ENCODE measurements around the gene CHRNA4.

The CHRNA4 gene

DNA sequence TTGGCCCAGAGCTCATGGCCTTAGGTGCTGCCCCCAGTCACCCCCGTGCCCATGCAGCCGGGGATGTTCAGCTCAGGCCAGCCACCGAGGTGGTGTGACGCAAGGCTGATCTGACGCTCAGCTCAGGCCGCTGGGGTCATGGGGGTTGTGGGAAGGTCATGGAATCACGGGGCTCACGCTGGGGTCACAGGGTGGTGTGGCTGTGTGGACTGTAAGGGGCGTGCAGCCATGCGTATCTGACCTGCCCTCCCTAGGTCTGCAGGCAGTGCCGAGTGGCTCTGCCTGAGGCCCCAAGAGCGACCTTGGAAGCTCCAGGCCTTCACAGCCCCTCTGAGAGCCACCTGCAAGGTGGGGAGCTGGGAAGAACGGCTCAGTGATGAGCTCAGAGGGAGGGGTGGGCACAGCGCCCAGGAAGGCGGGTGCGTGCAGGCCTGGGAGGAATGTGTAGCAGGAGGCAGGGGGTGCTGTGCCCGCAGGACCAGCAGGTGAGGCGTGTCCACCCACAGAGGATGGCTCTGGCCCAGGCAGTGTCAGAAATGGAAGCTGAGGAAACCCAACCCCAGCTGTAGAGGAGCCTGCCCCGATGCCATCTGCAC is 27.8 kb downstream of the CHRNA4 start:
- Histone ChIP-seq H2BK12ac (ENCODE audit: low read length) (no peak overlapping the region), H3K9ac (ENCODE audit: low read depth, low read length, poor library complexity) (no peak overlapping the region), H3K14ac (ENCODE audit: low read length) (peak overlapping the region; percentile 89), H3K27me3 (ENCODE audit: control insufficient read depth in 3 of 3, insufficient read depth in 3 of 3, low read depth in 1 of 3, low read length in 3 of 3) (peaks cover 0 to 3% (median 0%) of the 10 kb centered on the region in 3 experiments), H3K36me3 (replicated peaks in 1 of 2; ENCODE audit: control insufficient read depth in 2 of 2, insufficient read depth in 2 of 2, low read length in 2 of 2) (peaks cover 0 to 2% of the 10 kb centered on the region in 2 donors), H3K79me1 (ENCODE audit: low read depth, low read length) (peaks cover 2% of the 10 kb centered on the region), H3K4me3 (ENCODE audit: low read length in 2 of 2) (peak overlapping the region in 1 of 2 donors; percentile 19), H2BK15ac (ENCODE audit: low read length) (no peak overlapping the region), H2BK5ac (ENCODE audit: low read length) (no peak overlapping the region), H3K9me3 (replicated peaks in 1 of 2; ENCODE audit: control insufficient read depth in 2 of 2, insufficient read depth in 1 of 2, low read depth in 1 of 2, low read length in 2 of 2) (peaks cover 7 to 9% of the 10 kb centered on the region in 2 donors), H3K4me2 (ENCODE audit: insufficient read depth, low read length, poor library complexity, severe bottlenecking) (no peak overlapping the region), H3K18ac (ENCODE audit: low read length) (peak overlapping the region; percentile 57), H4K8ac (ENCODE audit: low read depth, low read length) (no peak overlapping the region), H2AK5ac (ENCODE audit: low read depth, low read length) (no peak overlapping the region), H3K27ac (replicated peaks; ENCODE audit: low read length) (no peak overlapping the region), H2BK120ac (ENCODE audit: low read depth, low read length) (peak overlapping the region; percentile 18), H4K91ac (ENCODE audit: low read depth, low read length, poor library complexity) (no peak overlapping the region), H3K4ac (ENCODE audit: low read length) (no peak overlapping the region), H3K23ac (ENCODE audit: low read depth, low read length, poor library complexity) (peak overlapping the region; percentile 75), H2AFZ (ENCODE audit: low read length) (no peak overlapping the region), H3K4me1 (ENCODE audit: control insufficient read depth in 2 of 2, insufficient read depth in 1 of 2, low read depth in 1 of 2, low read length in 2 of 2) (peaks cover 0 to 6% of the 10 kb centered on the region in 2 donors)
- DNase-seq (ENCODE audit: low spot score) = no peak
- WGBS, 2 donors (ENCODE audit: extremely low coverage in 2 of 2, insufficient read length in 2 of 2, insufficient replicate concordance in 1 of 2) = no CpG with 5 or more reads among the region's 19 CpGs

DNA sequence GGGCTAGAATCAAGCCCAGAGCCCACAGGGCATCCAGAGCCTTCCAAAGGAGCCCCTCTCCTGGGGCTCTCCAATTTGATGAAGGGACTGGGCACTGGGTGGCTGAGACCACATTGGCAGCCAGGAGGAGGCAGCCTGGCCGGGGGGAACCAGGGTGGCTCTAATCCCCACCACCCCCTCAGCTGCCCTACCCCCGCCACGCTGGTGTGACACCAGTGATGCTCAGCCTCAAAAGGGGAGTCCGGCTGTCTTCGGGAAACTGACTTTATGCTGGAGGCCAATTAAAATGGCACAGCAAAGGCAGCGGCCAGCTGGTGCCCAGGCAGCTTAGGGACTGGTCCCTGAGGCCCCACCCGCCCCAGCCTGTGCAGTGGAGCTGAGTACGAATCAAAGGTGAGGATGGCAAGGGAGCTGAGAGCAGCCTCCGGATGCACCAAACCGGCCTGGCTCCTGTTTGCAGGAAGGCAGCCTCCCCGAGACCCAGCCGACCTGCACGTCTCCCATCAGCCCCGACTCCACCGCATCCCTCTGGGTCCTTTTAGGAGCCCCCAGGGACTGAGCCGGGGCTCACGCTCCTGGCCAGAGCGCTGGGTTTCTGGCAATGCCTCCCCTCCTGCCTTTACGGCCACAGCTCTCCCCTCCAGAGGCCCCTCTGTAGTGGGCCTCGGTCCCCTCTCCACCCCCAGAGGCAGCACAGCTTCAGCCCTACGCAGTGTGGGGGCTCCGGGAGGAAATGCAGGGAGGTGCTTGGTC is 28.5 kb downstream of the CHRNA4 start:
- Histone ChIP-seq H3K36me3 (replicated peaks in 1 of 2; ENCODE audit: control insufficient read depth in 2 of 2, insufficient read depth in 2 of 2, low read length in 2 of 2) (peaks cover 0 to 2% of the 10 kb centered on the region in 2 donors), H3K27me3 (ENCODE audit: control insufficient read depth in 3 of 3, insufficient read depth in 3 of 3, low read depth in 1 of 3, low read length in 3 of 3) (peaks cover 0 to 3% (median 0%) of the 10 kb centered on the region in 3 experiments), H3K4me2 (ENCODE audit: insufficient read depth, low read length, poor library complexity, severe bottlenecking) (no peak overlapping the region), H2BK120ac (ENCODE audit: low read depth, low read length) (peak overlapping the region; percentile 18), H2AFZ (ENCODE audit: low read length) (no peak overlapping the region), H3K9ac (ENCODE audit: low read depth, low read length, poor library complexity) (no peak overlapping the region), H2BK15ac (ENCODE audit: low read length) (no peak overlapping the region), H3K9me3 (replicated peaks in 1 of 2; ENCODE audit: control insufficient read depth in 2 of 2, insufficient read depth in 1 of 2, low read depth in 1 of 2, low read length in 2 of 2) (peaks cover 7 to 9% of the 10 kb centered on the region in 2 donors), H3K18ac (ENCODE audit: low read length) (peak overlapping the region; percentile 57), H3K4me1 (ENCODE audit: control insufficient read depth in 2 of 2, insufficient read depth in 1 of 2, low read depth in 1 of 2, low read length in 2 of 2) (peaks cover 0 to 10% of the 10 kb centered on the region in 2 donors), H3K14ac (ENCODE audit: low read length) (peak overlapping the region; percentile 89), H2AK5ac (ENCODE audit: low read depth, low read length) (peak overlapping the region; percentile 56), H3K79me1 (ENCODE audit: low read depth, low read length) (peaks cover 2% of the 10 kb centered on the region), H3K4me3 (ENCODE audit: low read length in 2 of 2) (no peak overlapping the region), H3K23ac (ENCODE audit: low read depth, low read length, poor library complexity) (peak overlapping the region; percentile 75), H4K91ac (ENCODE audit: low read depth, low read length, poor library complexity) (no peak overlapping the region), H2BK12ac (ENCODE audit: low read length) (no peak overlapping the region), H2BK5ac (ENCODE audit: low read length) (no peak overlapping the region), H3K27ac (replicated peaks; ENCODE audit: low read length) (no peak overlapping the region), H4K8ac (ENCODE audit: low read depth, low read length) (no peak overlapping the region), H3K4ac (ENCODE audit: low read length) (no peak overlapping the region)
- no peak for DNase-seq (ENCODE audit: low spot score)
- WGBS, 2 donors (ENCODE audit: extremely low coverage in 2 of 2, insufficient read length in 2 of 2, insufficient replicate concordance in 1 of 2) = no CpG with 5 or more reads among the region's 22 CpGs

DNA sequence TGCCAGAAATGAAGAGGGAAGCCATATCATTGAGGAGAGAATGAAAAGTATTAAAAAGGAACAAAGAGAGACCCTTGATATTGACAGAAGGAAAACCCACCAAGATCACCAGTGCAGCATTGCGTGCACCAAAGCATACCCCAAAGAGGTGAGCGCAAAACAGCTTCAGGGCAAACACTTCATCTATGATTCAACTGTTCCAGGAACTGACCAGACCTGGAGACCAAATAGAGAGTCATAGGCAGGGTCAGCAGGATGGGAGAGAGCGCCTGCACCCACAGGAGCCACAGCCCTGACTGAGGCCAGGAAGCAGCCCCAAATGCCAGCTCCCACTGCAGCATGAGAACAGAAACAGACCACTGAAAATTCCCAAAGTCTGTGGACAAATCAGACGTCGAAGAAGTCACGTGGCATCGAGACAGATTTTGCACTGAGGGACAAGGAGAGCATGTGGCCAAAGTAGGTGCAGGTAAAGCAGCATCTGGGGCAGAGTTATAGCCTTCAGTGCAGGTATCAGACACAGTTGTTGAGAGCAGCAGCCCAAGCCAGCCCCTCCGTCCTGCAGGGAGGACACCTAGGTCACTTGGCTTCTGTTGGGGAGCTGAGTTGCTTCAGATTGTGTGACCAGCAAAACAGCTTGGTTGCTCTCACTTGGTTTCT is 29.3 kb downstream of the CHRNA4 start:
- Histone ChIP-seq H3K27ac (replicated peaks; ENCODE audit: low read length) (no peak overlapping the region), H3K4me2 (ENCODE audit: insufficient read depth, low read length, poor library complexity, severe bottlenecking) (no peak overlapping the region), H3K27me3 (ENCODE audit: control insufficient read depth in 3 of 3, insufficient read depth in 3 of 3, low read depth in 1 of 3, low read length in 3 of 3) (peaks cover 0 to 3% (median 0%) of the 10 kb centered on the region in 3 experiments), H3K4me1 (ENCODE audit: control insufficient read depth in 2 of 2, insufficient read depth in 1 of 2, low read depth in 1 of 2, low read length in 2 of 2) (peaks cover 0 to 10% of the 10 kb centered on the region in 2 donors), H2BK12ac (ENCODE audit: low read length) (no peak overlapping the region), H2BK15ac (ENCODE audit: low read length) (no peak overlapping the region), H3K9me3 (replicated peaks in 1 of 2; ENCODE audit: control insufficient read depth in 2 of 2, insufficient read depth in 1 of 2, low read depth in 1 of 2, low read length in 2 of 2) (peaks cover 7 to 9% of the 10 kb centered on the region in 2 donors), H4K8ac (ENCODE audit: low read depth, low read length) (no peak overlapping the region), H3K9ac (ENCODE audit: low read depth, low read length, poor library complexity) (no peak overlapping the region), H2AK5ac (ENCODE audit: low read depth, low read length) (no peak overlapping the region), H2BK5ac (ENCODE audit: low read length) (no peak overlapping the region), H3K23ac (ENCODE audit: low read depth, low read length, poor library complexity) (no peak overlapping the region), H3K36me3 (replicated peaks in 1 of 2; ENCODE audit: control insufficient read depth in 2 of 2, insufficient read depth in 2 of 2, low read length in 2 of 2) (peaks cover 0 to 2% of the 10 kb centered on the region in 2 donors), H3K18ac (ENCODE audit: low read length) (no peak overlapping the region), H2BK120ac (ENCODE audit: low read depth, low read length) (no peak overlapping the region), H2AFZ (ENCODE audit: low read length) (no peak overlapping the region), H3K14ac (ENCODE audit: low read length) (no peak overlapping the region), H3K4ac (ENCODE audit: low read length) (no peak overlapping the region), H3K79me1 (ENCODE audit: low read depth, low read length) (peaks cover 2% of the 10 kb centered on the region), H3K4me3 (ENCODE audit: low read length in 2 of 2) (no peak overlapping the region), H4K91ac (ENCODE audit: low read depth, low read length, poor library complexity) (no peak overlapping the region)
- no peak for DNase-seq (ENCODE audit: low spot score)
- no CpG with 5 or more reads among the region's 8 CpGs for WGBS, 2 donors (ENCODE audit: extremely low coverage in 2 of 2, insufficient read length in 2 of 2, insufficient replicate concordance in 1 of 2)

DNA sequence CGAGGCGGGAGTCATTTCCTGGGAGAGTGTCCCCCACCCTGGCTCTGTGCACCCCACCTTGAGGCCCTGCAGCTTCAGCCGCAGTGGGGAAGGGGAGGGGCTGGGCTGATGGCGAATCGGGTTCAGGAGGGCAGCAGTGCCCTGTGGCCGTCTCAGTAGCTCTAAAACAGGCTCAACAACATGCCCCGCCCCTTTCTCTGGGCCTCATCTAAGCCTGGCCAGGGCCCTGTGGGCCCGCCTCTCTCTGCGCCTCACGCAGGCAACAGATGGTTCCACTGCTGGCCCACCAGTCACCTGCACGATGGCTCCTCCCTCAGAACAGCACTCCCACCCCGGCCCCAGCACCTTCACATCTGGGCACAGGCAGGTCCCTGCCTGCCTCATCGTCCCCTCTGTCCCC is 30.2 kb downstream of the CHRNA4 start:
- no peak for DNase-seq (ENCODE audit: low spot score)
- no peak overlapping the region for H2BK15ac ChIP-seq (ENCODE audit: low read length)
- no peak overlapping the region for H4K8ac ChIP-seq (ENCODE audit: low read depth, low read length)
- peaks cover 5 to 7% of the 10 kb centered on the region in 2 donors for H3K9me3 ChIP-seq (replicated peaks in 1 of 2; ENCODE audit: control insufficient read depth in 2 of 2, insufficient read depth in 1 of 2, low read depth in 1 of 2, low read length in 2 of 2)
- no peak overlapping the region for H3K4me2 ChIP-seq (ENCODE audit: insufficient read depth, low read length, poor library complexity, severe bottlenecking)
- H2BK120ac ChIP-seq (ENCODE audit: low read depth, low read length) = no peak overlapping the region
- no peak overlapping the region for H3K14ac ChIP-seq (ENCODE audit: low read length)
- no CpG with 5 or more reads among the region's 13 CpGs for WGBS, 2 donors (ENCODE audit: extremely low coverage in 2 of 2, insufficient read length in 2 of 2, insufficient replicate concordance in 1 of 2)
- peak overlapping the region; percentile 38 for H3K18ac ChIP-seq (ENCODE audit: low read length)
- no peak overlapping the region for H4K91ac ChIP-seq (ENCODE audit: low read depth, low read length, poor library complexity)
- H2BK5ac ChIP-seq (ENCODE audit: low read length) = no peak overlapping the region
- H3K27ac ChIP-seq (replicated peaks; ENCODE audit: low read length) = no peak overlapping the region
- H3K4me1 ChIP-seq (ENCODE audit: control insufficient read depth in 2 of 2, insufficient read depth in 1 of 2, low read depth in 1 of 2, low read length in 2 of 2) = peaks cover 0 to 8% of the 10 kb centered on the region in 2 donors
- no peak overlapping the region for H3K9ac ChIP-seq (ENCODE audit: low read depth, low read length, poor library complexity)
- H2AFZ ChIP-seq (ENCODE audit: low read length) = no peak overlapping the region
- no peak overlapping the region for H2BK12ac ChIP-seq (ENCODE audit: low read length)
- no peaks in the 10 kb centered on the region for H3K27me3 ChIP-seq (ENCODE audit: control insufficient read depth in 3 of 3, insufficient read depth in 3 of 3, low read depth in 1 of 3, low read length in 3 of 3)
- no peaks in the 10 kb centered on the region for H3K36me3 ChIP-seq (replicated peaks in 1 of 2; ENCODE audit: control insufficient read depth in 2 of 2, insufficient read depth in 2 of 2, low read length in 2 of 2)
- H2AK5ac ChIP-seq (ENCODE audit: low read depth, low read length) = peak overlapping the region; percentile 37
- H3K79me1 ChIP-seq (ENCODE audit: low read depth, low read length) = peaks cover 2% of the 10 kb centered on the region
- H3K4ac ChIP-seq (ENCODE audit: low read length) = no peak overlapping the region
- no peak overlapping the region for H3K23ac ChIP-seq (ENCODE audit: low read depth, low read length, poor library complexity)
- no peak overlapping the region for H3K4me3 ChIP-seq (ENCODE audit: low read length in 2 of 2)
